Measurements from ENCODE around the gene KIF23.

DNA sequence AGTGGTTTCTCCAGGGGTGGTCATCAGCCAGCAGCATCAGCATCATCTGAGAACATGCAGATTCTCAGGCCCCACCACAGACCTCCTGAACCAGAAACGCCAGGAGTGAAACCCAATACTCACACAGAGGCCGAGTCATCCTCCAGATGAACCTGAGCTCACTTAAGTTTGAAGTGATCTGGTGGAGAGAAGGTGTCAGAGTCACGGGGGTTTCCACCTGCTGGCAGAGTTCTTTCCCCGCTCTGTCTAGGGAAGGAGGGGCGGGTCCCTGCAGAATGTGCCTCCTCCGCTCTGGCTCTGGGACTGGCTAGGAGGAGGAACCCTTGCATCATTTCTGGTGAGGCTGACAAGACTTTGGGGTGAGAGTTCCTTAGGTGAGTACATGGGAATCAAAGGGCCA is 13.3 kb upstream of the KIF23 start:
- TF ChIP-seq, protein P1, sequence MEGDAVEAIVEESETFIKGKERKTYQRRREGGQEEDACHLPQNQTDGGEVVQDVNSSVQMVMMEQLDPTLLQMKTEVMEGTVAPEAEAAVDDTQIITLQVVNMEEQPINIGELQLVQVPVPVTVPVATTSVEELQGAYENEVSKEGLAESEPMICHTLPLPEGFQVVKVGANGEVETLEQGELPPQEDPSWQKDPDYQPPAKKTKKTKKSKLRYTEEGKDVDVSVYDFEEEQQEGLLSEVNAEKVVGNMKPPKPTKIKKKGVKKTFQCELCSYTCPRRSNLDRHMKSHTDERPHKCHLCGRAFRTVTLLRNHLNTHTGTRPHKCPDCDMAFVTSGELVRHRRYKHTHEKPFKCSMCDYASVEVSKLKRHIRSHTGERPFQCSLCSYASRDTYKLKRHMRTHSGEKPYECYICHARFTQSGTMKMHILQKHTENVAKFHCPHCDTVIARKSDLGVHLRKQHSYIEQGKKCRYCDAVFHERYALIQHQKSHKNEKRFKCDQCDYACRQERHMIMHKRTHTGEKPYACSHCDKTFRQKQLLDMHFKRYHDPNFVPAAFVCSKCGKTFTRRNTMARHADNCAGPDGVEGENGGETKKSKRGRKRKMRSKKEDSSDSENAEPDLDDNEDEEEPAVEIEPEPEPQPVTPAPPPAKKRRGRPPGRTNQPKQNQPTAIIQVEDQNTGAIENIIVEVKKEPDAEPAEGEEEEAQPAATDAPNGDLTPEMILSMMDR (IDR thresholded peaks at IDR 0.05; ENCODE audit: low read length): no peak
- no peak for TF ChIP-seq EZH2phosphoT487 (IDR thresholded peaks at IDR 0.05; ENCODE audit: low read length)

Data from MM.1S (cell line).